NOMO-1 treated with dmso at 0.1 percent for 144 hours (cell line): Measurements from ENCODE around the gene PCBD1.
"Not testable (repeated sequence)": the region's sequence is repeated elsewhere in the genome, so short reads cannot be mapped to it uniquely, and the experiment has no call there.

Experiments used
- DNase-seq: peaks from one replicate; lab custom pipeline; 2025; ENCODE audit not compliant: unreplicated experiment; lab: John Stamatoyannopoulos, UW

The PCBD1 gene

GRCh38 chr10:70887804-70888800, at the start of gene PCBD1:
Gene PCBD1, minus strand, starts transcription at chr10:70888565. Its CDS starts 32 bp downstream, at chr10:70888533.
- peak; percentile 36 for DNase-seq

GRCh38 chr10:70937661-70938060, 49.3 kb upstream of the PCBD1 start:
- DNase-seq, result no peak

- DNase-seq, result no peak
Measured at GRCh38 chr10:70936111-70936510, 47.7 kb upstream of the PCBD1 start.

- DNase-seq, result no peak
Measured at GRCh38 chr10:70935631-70936030, 47.3 kb upstream of the PCBD1 start.

- DNase-seq, result no peak
Measured at GRCh38 chr10:70935125-70935625, 46.8 kb upstream of the PCBD1 start.

- no peak for DNase-seq
Measured at GRCh38 chr10:70934701-70935100, 46.3 kb upstream of the PCBD1 start.

GRCh38 chr10:70932392-70933196, 44.2 kb upstream of the PCBD1 start:
- DNase-seq, result no peak

GRCh38 chr10:70931168-70931815, 42.9 kb upstream of the PCBD1 start:
- no peak for DNase-seq

GRCh38 chr10:70930263-70931000, 42.1 kb upstream of the PCBD1 start:
- DNase-seq, result no peak

GRCh38 chr10:70928140-70928539, 39.8 kb upstream of the PCBD1 start:
- DNase-seq, result no peak

GRCh38 chr10:70927189-70927943, 39.0 kb upstream of the PCBD1 start:
- no peak for DNase-seq

GRCh38 chr10:70926226-70927000, 38.0 kb upstream of the PCBD1 start:
- DNase-seq, result no peak

- DNase-seq, result no peak
Measured at GRCh38 chr10:70925377-70926225, 37.2 kb upstream of the PCBD1 start.

GRCh38 chr10:70923696-70924095, 35.3 kb upstream of the PCBD1 start:
- no peak for DNase-seq

- DNase-seq, result no peak
Measured at GRCh38 chr10:70921285-70921684, 32.9 kb upstream of the PCBD1 start.

- no peak for DNase-seq
Measured at GRCh38 chr10:70920519-70920918, 32.2 kb upstream of the PCBD1 start.

GRCh38 chr10:70919906-70920305, 31.5 kb upstream of the PCBD1 start:
- DNase-seq, result not testable (repeated sequence)
